Activated gamma-delta T cell treated with anti-CD3 and anti-CD28 coated beads, Interleukin-2, amount 50 U/mL, for 16 hours (primary cell): ENCODE measurements around the gene PSMG4.

Experiments used
- DNase-seq: peaks from one replicate; pipeline ENCODE4 v3.0.0-alpha.2; 2020; ENCODE audit warnings: low read depth

PSMG4 gene

GRCh38 chr6:3310703-3311102 is 52.0 kb downstream of the PSMG4 start:
- no peak for DNase-seq

- no peak for DNase-seq
These were observed 53.1 kb downstream of the PSMG4 start for GRCh38 chr6:3311826-3312225.

- no peak for DNase-seq
These were observed 54.0 kb downstream of the PSMG4 start for GRCh38 chr6:3312604-3313231.

GRCh38 chr6:3314176-3314575 is 55.4 kb downstream of the PSMG4 start:
- DNase-seq = no peak

GRCh38 chr6:3314621-3315467 is 56.1 kb downstream of the PSMG4 start:
- no peak for DNase-seq

GRCh38 chr6:3315841-3316240 is 57.1 kb downstream of the PSMG4 start:
- no peak for DNase-seq

- DNase-seq = no peak
These were observed 57.6 kb downstream of the PSMG4 start for GRCh38 chr6:3316331-3316730.

- DNase-seq = no peak
These were observed 58.1 kb downstream of the PSMG4 start for GRCh38 chr6:3316818-3317217.
